GM21360 (cell line): ENCODE results near the gene ITPRIPL1.

Experiments used
- ATAC-seq: cut with Tn5 transposase; IDR thresholded peaks from one replicate; pipeline ENCODE4 v1.9.1; 2021; ENCODE audit warnings: mild to moderate bottlenecking, moderate library complexity; ENCODE audit not compliant: unreplicated experiment

ITPRIPL1 gene

GRCh38 chr2:96353606-96354101 lies 28.5 kb downstream of the ITPRIPL1 start:
- no peak for ATAC-seq

- ATAC-seq, result no peak
Observed at GRCh38 chr2:96354492-96354891, 29.4 kb downstream of the ITPRIPL1 start.

GRCh38 chr2:96356889-96357288 lies 31.8 kb downstream of the ITPRIPL1 start:
- no peak for ATAC-seq

GRCh38 chr2:96359310-96359709 lies 34.2 kb downstream of the ITPRIPL1 start:
- ATAC-seq, result no peak

- no peak for ATAC-seq
Observed at GRCh38 chr2:96359866-96360265, 34.7 kb downstream of the ITPRIPL1 start.

GRCh38 chr2:96361751-96362150 lies 36.6 kb downstream of the ITPRIPL1 start:
- ATAC-seq, result no peak

GRCh38 chr2:96369186-96369585 lies 44.1 kb downstream of the ITPRIPL1 start:
- ATAC-seq, result no peak

GRCh38 chr2:96374211-96374951 lies 49.3 kb downstream of the ITPRIPL1 start:
- no peak for ATAC-seq
